ENCODE data around the gene GTF2F2.

GTF2F2 gene

DNA sequence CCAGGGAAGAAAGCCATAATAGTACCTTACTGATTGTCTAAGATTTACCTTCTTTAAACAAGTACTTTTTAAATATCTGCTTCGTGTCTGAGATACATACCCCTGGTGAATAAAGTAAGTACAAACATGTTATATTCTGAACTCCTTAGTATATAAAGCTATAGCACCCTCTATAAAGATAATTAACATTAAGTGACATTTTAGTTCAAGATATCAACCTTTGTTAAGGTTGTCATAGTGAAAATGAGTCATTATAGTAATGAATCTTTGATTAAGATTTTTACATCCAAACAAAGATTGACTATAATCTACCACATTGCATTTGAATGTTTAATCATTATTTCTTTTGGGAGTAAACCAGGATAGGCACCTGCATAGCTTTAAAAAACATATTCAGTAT, 135.9 kb downstream of the GTF2F2 start:
- TF ChIP-seq PAX5 (IDR thresholded peaks at IDR 0.05; ENCODE audit: insufficient read depth, low read length, severe bottlenecking) (no peak), TAF1 (IDR thresholded peaks at IDR 0.05; ENCODE audit: low read depth, low read length) (no peak), SPI1 (IDR thresholded peaks at IDR 0.05; ENCODE audit: low read depth, low read length) (no peak), POLR2A (IDR thresholded peaks at IDR 0.05; ENCODE audit: low read depth, low read length) (no peak), POLR2AphosphoS5 (IDR thresholded peaks at IDR 0.05; ENCODE audit: low read depth, low read length) (no peak), POU2F2 (IDR thresholded peaks at IDR 0.05; ENCODE audit: low read depth, low read length) (no peak)
- DNase-seq (ENCODE audit: insufficient read length, low spot score) (no peak), FAIRE-seq (no peak)

DNA sequence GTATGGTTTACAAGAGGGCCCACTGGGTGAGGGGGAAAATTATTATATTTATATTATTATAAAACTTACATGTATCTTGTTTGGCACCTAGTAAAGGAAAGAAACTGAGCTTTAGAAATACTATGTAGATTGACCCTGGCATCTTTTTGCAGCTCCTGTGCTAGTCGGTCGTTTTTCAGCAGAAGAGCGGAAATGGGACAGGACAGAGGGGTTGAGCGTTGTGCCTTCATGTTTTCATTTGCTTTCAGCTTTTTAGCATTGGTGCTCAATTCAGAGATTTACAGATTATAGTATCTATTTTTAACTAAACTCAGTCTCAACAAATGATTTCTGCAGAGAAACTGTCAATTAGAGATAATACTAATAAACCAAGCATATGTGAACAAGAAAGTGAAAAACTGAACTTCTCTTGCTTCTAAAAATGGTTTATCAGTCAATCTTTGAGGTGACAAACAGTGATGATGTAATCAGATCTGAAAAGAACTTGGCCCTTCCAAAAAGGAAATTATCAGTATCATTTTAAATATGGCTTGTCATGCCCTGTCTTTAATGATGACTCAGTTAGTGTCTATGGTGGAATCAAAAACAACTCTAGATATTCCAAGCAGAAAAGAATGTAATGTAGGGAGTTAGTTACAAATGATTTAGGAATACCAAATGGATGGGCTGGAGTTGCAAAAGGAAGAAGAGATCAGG, 137.5 kb downstream of the GTF2F2 start:
- no peak for DNase-seq (ENCODE audit: insufficient read length, low spot score)
- TF ChIP-seq SPI1 (IDR thresholded peaks at IDR 0.05; ENCODE audit: low read depth, low read length) (no peak), POU2F2 (IDR thresholded peaks at IDR 0.05; ENCODE audit: low read depth, low read length) (no peak), PAX5 (IDR thresholded peaks at IDR 0.05; ENCODE audit: insufficient read depth, low read length, severe bottlenecking) (no peak), TAF1 (IDR thresholded peaks at IDR 0.05; ENCODE audit: low read depth, low read length) (no peak), POLR2A (IDR thresholded peaks at IDR 0.05; ENCODE audit: low read depth, low read length) (no peak), POLR2AphosphoS5 (IDR thresholded peaks at IDR 0.05; ENCODE audit: low read depth, low read length) (no peak)
- peak; percentile 31 for FAIRE-seq

DNA sequence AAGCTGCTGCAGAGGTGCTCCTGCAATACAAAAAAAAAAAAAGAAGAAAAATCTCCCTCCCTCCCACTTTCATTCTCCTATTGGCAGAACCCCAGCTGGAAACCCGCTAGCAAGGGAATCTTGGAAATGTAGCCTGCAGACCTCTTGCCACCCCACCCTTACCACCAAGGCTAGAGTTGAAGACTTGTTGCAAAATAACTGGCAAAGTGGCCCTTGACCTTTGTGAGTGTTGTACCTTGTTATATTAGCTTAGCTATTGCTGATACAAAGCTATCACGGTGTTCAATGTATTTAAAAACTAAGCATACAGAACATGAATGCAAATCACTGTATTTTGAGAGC, 138.0 kb downstream of the GTF2F2 start:
- TF ChIP-seq TAF1 (IDR thresholded peaks at IDR 0.05; ENCODE audit: low read depth, low read length) (no peak), POU2F2 (IDR thresholded peaks at IDR 0.05; ENCODE audit: low read depth, low read length) (no peak), SPI1 (IDR thresholded peaks at IDR 0.05; ENCODE audit: low read depth, low read length) (no peak), POLR2AphosphoS5 (IDR thresholded peaks at IDR 0.05; ENCODE audit: low read depth, low read length) (no peak), PAX5 (IDR thresholded peaks at IDR 0.05; ENCODE audit: insufficient read depth, low read length, severe bottlenecking) (no peak), POLR2A (IDR thresholded peaks at IDR 0.05; ENCODE audit: low read depth, low read length) (no peak)
- FAIRE-seq (no peak), DNase-seq (ENCODE audit: insufficient read length, low spot score) (no peak)

DNA sequence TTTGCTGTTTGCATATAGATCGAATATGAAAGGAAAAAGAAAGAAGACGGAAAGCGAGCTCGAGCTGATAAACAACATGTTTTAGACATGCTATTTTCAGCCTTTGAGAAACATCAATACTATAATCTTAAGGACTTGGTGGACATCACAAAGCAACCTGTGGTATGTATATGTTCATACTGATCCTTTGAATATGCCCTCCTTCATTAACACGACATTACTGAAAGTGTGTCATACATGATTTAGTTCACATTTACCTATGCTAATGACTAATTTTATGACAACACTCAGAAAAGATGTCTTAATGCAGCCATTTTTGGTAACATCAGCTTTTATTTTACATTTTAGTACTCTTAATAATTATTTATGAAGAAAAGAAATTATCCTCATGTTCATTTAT, 146.9 kb downstream of the GTF2F2 start:
- TF ChIP-seq POU2F2 (IDR thresholded peaks at IDR 0.05; ENCODE audit: low read depth, low read length) (no peak), POLR2AphosphoS5 (IDR thresholded peaks at IDR 0.05; ENCODE audit: low read depth, low read length) (no peak), POLR2A (IDR thresholded peaks at IDR 0.05; ENCODE audit: low read depth, low read length) (no peak), SPI1 (IDR thresholded peaks at IDR 0.05; ENCODE audit: low read depth, low read length) (no peak), PAX5 (IDR thresholded peaks at IDR 0.05; ENCODE audit: insufficient read depth, low read length, severe bottlenecking) (no peak), TAF1 (IDR thresholded peaks at IDR 0.05; ENCODE audit: low read depth, low read length) (no peak)
- FAIRE-seq (no peak), DNase-seq (ENCODE audit: insufficient read length, low spot score) (no peak)

DNA sequence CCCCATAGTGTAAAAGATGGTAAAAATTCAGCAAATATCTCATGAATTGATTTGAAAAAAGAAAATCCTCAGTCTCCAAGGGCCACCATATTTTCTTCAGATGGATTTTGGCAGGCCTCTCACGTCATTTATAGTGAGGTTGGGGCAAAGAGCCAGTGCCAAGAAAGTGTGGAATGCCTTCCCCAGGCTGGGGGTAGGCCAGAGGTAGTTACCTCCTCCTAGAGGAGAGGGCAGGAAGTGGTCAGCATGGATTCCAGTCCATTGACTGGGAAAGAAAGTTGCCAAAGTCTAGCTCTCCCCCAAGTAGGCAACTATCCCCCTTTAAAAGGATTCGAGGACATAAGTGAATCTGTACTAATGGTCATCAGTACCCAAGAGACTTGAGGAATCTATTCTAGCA, 148.9 kb downstream of the GTF2F2 start:
- DNase-seq (ENCODE audit: insufficient read length, low spot score) = no peak
- FAIRE-seq = no peak
- TF ChIP-seq POU2F2 (IDR thresholded peaks at IDR 0.05; ENCODE audit: low read depth, low read length) (no peak), POLR2AphosphoS5 (IDR thresholded peaks at IDR 0.05; ENCODE audit: low read depth, low read length) (no peak), TAF1 (IDR thresholded peaks at IDR 0.05; ENCODE audit: low read depth, low read length) (no peak)

DNA sequence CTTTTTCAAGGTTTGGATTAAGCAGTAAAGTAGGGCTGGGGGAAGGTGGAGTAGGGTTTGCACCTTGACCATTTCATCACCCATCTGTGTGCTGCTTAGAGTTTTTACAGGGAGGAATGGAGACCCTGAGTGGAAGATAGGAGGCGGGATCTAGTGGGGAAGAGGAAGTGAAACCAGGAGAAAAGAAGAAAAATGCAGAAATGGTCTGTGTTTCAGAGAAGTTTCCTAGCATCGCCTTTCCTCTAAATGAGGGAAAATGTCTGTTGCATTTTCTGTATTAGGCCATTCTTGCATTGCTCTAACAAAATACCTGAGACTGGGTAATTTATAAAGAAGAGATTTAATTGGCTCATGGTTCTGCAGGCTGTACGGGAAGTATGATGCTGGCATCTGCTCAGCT, 156.6 kb downstream of the GTF2F2 start:
- TF ChIP-seq SPI1 (IDR thresholded peaks at IDR 0.05; ENCODE audit: low read depth, low read length) (peak; percentile 90), POU2F2 (IDR thresholded peaks at IDR 0.05; ENCODE audit: low read depth, low read length) (no peak)
- no peak for FAIRE-seq
- no peak for DNase-seq (ENCODE audit: insufficient read length, low spot score)

DNA sequence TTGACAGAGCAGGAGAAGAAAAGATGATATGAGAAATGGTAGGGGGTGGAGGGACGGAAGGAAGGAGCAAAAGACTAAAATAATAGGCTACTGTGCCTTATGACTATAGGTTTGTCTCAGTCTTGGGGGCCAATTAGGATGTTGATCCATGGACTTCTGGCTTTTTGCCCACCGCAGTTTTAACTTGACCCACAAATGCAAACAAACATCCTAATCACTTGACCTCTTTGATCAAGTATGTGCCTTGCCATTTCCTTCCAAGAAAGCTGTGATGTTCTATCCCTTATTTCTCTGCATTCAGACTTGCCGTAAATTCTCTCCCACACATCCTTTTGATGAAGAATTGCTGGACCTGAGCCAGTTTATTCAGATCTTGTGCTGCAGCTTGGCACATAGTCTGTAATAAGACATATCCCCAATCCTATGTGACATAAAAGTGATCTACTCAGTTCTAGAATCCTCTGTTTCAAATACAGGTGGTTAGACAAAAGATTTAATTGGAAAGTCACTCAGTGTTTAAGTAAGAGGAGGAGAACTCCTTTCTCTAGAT, 157.9 kb downstream of the GTF2F2 start:
- DNase-seq (ENCODE audit: insufficient read length, low spot score) = no peak
- FAIRE-seq = no peak
- TF ChIP-seq TAF1 (IDR thresholded peaks at IDR 0.05; ENCODE audit: low read depth, low read length) (no peak), POU2F2 (IDR thresholded peaks at IDR 0.05; ENCODE audit: low read depth, low read length) (no peak), POLR2AphosphoS5 (IDR thresholded peaks at IDR 0.05; ENCODE audit: low read depth, low read length) (no peak), POLR2A (IDR thresholded peaks at IDR 0.05; ENCODE audit: low read depth, low read length) (no peak)

DNA sequence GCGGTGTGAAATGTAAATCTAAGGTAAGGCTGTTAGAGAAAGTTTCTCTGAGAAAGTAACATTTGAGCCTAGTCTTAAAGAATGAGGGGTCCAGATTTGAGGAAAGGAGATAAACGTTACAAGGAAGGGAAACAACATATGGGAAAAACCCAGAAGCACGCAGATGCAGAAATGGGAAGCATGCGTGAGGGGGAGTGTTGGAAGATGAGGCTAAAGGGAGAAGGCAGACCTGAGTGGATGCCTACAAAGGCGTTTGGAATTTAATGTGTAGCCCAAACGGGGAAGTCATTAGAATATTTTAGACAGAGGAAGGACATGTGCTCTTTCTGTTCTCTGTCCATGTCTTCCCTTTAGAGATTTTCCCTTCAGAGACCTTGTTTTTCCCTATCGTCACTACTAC, 159.7 kb downstream of the GTF2F2 start:
- DNase-seq (ENCODE audit: insufficient read length, low spot score) (no peak), FAIRE-seq (no peak)
- TF ChIP-seq SPI1 (IDR thresholded peaks at IDR 0.05; ENCODE audit: low read depth, low read length) = no peak
- no peak for TF ChIP-seq TAF1 (IDR thresholded peaks at IDR 0.05; ENCODE audit: low read depth, low read length)
- no peak for TF ChIP-seq PAX5 (IDR thresholded peaks at IDR 0.05; ENCODE audit: insufficient read depth, low read length, severe bottlenecking)
- no peak for TF ChIP-seq POU2F2 (IDR thresholded peaks at IDR 0.05; ENCODE audit: low read depth, low read length)
- TF ChIP-seq POLR2AphosphoS5 (IDR thresholded peaks at IDR 0.05; ENCODE audit: low read depth, low read length) = no peak
- TF ChIP-seq POLR2A (IDR thresholded peaks at IDR 0.05; ENCODE audit: low read depth, low read length) = no peak

DNA sequence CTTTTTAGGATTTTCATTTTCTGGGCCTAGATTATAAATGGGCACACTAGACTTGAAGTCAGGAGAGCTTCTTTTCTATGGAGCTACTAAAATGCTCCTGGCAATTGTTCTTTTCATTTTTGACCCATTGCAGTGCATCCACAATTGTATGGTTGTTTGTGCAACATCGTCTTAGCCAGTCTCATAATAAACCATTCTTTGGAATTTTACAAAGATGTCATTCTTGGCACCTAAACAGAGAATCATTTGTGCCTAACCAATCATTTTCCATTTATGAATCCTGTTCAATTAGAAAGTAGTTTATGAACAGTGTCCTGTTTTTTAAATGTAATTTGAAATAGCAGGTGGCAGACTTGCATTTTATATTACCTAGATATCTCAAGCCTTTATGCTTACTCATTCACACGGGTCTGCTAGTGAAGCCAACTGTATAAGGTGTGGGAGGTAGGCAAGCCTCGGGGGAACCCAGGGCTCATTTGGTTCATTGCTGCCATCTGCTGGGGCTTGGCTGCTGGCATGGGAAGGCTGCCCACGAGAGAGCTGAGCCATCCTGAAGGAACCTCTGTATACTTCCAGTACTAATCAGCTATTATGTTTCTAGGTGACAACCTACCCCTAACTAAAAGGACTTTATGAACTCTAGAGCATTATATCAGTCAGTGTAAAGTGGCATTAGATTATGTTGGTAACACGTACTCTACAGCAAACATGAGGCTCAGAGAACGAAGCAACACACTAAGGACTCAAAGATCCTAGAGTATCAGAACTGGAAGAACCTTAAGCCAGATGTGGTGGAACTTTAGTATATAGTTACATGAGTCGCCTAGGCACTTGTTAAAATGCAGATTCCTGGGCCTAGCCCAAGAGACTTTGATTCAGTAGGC, 160.7 kb downstream of the GTF2F2 start:
- DNase-seq (ENCODE audit: insufficient read length, low spot score) (peak; percentile 51), FAIRE-seq (peak; percentile 72)
- no peak for TF ChIP-seq POU2F2 (IDR thresholded peaks at IDR 0.05; ENCODE audit: low read depth, low read length)
- no peak for TF ChIP-seq POLR2AphosphoS5 (IDR thresholded peaks at IDR 0.05; ENCODE audit: low read depth, low read length)
- TF ChIP-seq POLR2A (IDR thresholded peaks at IDR 0.05; ENCODE audit: low read depth, low read length) = no peak
- TF ChIP-seq TAF1 (IDR thresholded peaks at IDR 0.05; ENCODE audit: low read depth, low read length) = no peak
- TF ChIP-seq PAX5 (IDR thresholded peaks at IDR 0.05; ENCODE audit: insufficient read depth, low read length, severe bottlenecking) = no peak
- TF ChIP-seq SPI1 (IDR thresholded peaks at IDR 0.05; ENCODE audit: low read depth, low read length) = no peak
